ENCODE results near the gene OR2T11.

DNA sequence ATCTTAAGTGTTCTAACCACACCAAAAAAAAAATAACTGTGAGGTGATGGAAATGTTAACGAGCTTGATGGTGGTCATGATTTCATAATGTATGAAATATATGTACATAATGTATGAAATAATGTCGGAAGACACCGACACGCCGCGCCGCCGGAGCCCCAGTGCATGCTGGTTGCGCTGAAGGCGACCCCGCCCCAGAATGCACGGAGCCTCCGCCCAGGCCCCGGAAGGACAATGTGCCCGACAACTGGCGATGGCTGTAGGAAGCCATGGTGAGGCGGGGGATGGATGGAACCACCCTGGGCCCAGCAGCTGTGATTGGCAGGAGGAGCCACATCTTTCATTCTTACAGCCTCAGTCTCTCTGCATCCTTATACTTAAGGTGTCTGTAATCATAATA lies 44.8 kb downstream of the OR2T11 start:
- no peak for TF ChIP-seq POLR2AphosphoS5 (IDR thresholded peaks at IDR 0.05; ENCODE audit: low read depth, low read length)
- TF ChIP-seq SIN3A (IDR thresholded peaks at IDR 0.05; ENCODE audit: borderline replicate concordance, insufficient read depth, low read length) = no peak
